OCI-LY3 (cell line): ENCODE measurements around the gene OAF.

Source experiments
- CTCF ChIP-seq: fragments of 200-600, 300-600 bp; sonication (generic); IDR thresholded peaks from 2 replicates; pipeline ENCODE4 v1.5.1; 2014; ENCODE audit warnings: antibody characterized with exemption, low read length, low read depth
- EZH2phosphoT487 ChIP-seq: fragments of 200-600 bp; shearing (Covaris generic); IDR thresholded peaks from 2 replicates; pipeline ENCODE4 v1.6.1; 2018; ENCODE audit warnings: antibody characterized with exemption, mixed run types, low read depth

GRCh38 chr11:120209746-120210625, 846 bp upstream of the OAF start:
- TF ChIP-seq CTCF (no peak), EZH2phosphoT487 (no peak)
